Tibial nerve (tissue), 4 donors: ENCODE data around the gene TMEM232. TPM values are rescaled to one million over a fixed set of nuclear protein-coding genes. Genes with fewer than 3 reads are reported as not detected.
"Not testable (repeated sequence)": the region's sequence is repeated elsewhere in the genome, so short reads cannot be mapped to it uniquely, and the experiment has no call there.

Source experiments
- DNase-seq, 2 donors: peaks; one replicate each; pipeline ENCODE4 v3.0.0-alpha.2; 2019; ENCODE audit warnings: low spot score in 2 of 2
- H3K27ac ChIP-seq, 4 donors: fragments of 200-600 bp; sonication (generic) in 3 of 4; one replicate each; pipeline ENCODE4 v1.5.1; 2017 to 2019; ENCODE audit warnings: mild to moderate bottlenecking in 1 of 4
- H3K27me3 ChIP-seq, 2 donors: fragments of 200-600 bp; sonication (generic) in 1 of 2; one replicate each; pipeline versions ENCODE4 v1.5.1 to v1.6.0; 2017 to 2019
- H3K36me3 ChIP-seq, 3 donors: fragments of 200-600 bp; sonication (generic); one replicate each; pipeline ENCODE4 v1.5.1; 2018 to 2019
- H3K4me1 ChIP-seq, 4 donors: fragments of 200-600 bp; sonication (generic) in 3 of 4; one replicate each; pipeline ENCODE4 v1.5.1; 2017 to 2019
- H3K4me3 ChIP-seq, 4 donors: fragments of 200-600 bp; sonication (generic) in 3 of 4; one replicate each; pipeline ENCODE4 v1.5.1; 2017 to 2019; ENCODE audit warnings: mild to moderate bottlenecking in 1 of 4, moderate library complexity in 1 of 4
- H3K9me3 ChIP-seq, 4 donors: fragments of 200-600 bp; sonication (generic) in 3 of 4; one replicate each; pipeline ENCODE4 v1.5.1; 2017 to 2019
- EP300 ChIP-seq, 2 donors: sonication (generic); formaldehyde crosslinking; IDR thresholded peaks; one replicate each; pipeline ENCODE4 v1.6.1; 2017; ENCODE audit warnings: antibody characterized with exemption in 2 of 2, mild to moderate bottlenecking in 1 of 2
- POLR2A ChIP-seq, 2 donors: fragments of 450-650 bp; IDR thresholded peaks; one replicate each; pipeline ENCODE4 v1.6.1; 2017; ENCODE audit warnings: antibody characterized with exemption in 2 of 2, mild to moderate bottlenecking in 2 of 2, moderate library complexity in 2 of 2
- WGBS, 2 donors: methylation state at CpG; one replicate each; pipeline ENCODE4 v1.1.5; 2018; 5-methylcytosine and 5-hydroxymethylcytosine counted together
- total RNA-seq, 4 donors: library from RNA; depleted of rRNA; stranded (reverse); fragments of >200 nt; gene quantifications; one replicate each; pipeline ENCODE4 v1.1.0, GENCODE V29; 2016
- TF ChIP-seq, protein P1 (sequence below), 5 experiments: fragments of 200-600 bp in 3 of 5; fragments of 450-650 bp in 2 of 5; sonication (generic) in 3 of 5; IDR thresholded peaks; one replicate each; pipeline ENCODE4 v1.5.1; 2016 to 2019; ENCODE audit warnings: antibody characterized with exemption in 5 of 5, mild to moderate bottlenecking in 3 of 5, moderate library complexity in 2 of 5

TMEM232 gene
- total RNA-seq, 4 donors from 2014 or later = 1.7 to 14.4 (median 4.1) TPM

DNA sequence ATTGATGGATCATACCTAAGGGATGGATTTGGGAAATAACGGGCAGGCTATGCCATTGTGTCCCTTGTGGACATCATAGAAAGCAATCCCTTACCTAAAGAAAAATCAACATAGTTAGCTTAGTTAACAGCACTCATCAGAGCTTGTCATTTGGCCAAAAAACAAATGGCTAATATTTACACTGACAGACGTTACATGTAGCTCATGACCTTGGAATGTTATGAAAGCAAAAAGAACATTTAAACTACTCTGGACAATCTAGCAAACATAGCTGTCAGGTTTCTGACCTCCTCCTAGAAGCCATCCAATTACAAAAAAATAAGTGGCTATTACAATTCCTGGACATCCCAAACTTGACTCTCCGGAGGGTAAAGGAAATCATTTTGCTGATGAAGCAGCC, 23.8 kb downstream of the TMEM232 start:
- Histone ChIP-seq H3K4me3 (no peak overlapping the region), H3K27ac (peak overlapping the region in 3 of 4 donors; percentile 23 to 71 (median 49)), H3K36me3 (no peaks in the 10 kb centered on the region), H3K4me1 (peaks cover 0 to 11% (median 0%) of the 10 kb centered on the region in 4 donors), H3K27me3 (no peaks in the 10 kb centered on the region), H3K9me3 (no peaks in the 10 kb centered on the region)
- DNase-seq = no peak
- 33 to 35% methylated on average over 3 of the region's 3 CpGs for WGBS, 2 donors
- TF ChIP-seq EP300 (IDR thresholded peaks at IDR 0.05) (no peak), POLR2A (IDR thresholded peaks at IDR 0.05) (no peak)
- TF ChIP-seq, protein P1, sequence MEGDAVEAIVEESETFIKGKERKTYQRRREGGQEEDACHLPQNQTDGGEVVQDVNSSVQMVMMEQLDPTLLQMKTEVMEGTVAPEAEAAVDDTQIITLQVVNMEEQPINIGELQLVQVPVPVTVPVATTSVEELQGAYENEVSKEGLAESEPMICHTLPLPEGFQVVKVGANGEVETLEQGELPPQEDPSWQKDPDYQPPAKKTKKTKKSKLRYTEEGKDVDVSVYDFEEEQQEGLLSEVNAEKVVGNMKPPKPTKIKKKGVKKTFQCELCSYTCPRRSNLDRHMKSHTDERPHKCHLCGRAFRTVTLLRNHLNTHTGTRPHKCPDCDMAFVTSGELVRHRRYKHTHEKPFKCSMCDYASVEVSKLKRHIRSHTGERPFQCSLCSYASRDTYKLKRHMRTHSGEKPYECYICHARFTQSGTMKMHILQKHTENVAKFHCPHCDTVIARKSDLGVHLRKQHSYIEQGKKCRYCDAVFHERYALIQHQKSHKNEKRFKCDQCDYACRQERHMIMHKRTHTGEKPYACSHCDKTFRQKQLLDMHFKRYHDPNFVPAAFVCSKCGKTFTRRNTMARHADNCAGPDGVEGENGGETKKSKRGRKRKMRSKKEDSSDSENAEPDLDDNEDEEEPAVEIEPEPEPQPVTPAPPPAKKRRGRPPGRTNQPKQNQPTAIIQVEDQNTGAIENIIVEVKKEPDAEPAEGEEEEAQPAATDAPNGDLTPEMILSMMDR (IDR thresholded peaks at IDR 0.05) = no peak

DNA sequence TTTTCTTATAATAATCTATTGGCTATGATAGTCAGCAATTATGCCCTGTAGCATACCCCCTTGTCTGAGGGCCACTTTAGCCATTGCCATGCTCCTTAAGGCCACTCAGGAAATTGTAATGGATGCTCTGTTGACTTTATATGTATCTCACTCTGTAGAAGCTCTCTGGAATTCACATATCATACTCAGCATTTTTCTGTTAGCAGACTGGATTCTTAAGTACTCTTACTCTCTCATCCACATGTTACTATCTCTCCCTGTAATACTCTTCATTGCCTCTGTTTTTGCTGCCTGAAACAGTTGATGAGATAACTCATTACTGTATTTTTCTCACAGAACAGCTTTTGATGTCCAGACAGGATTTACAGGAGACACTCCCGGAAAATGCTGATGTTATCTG, 24.2 kb downstream of the TMEM232 start:
- peaks cover 0 to 11% (median 0%) of the 10 kb centered on the region in 4 donors for H3K4me1 ChIP-seq
- peak overlapping the region in 1 of 4 donors; percentile 71 for H3K27ac ChIP-seq
- H3K9me3 ChIP-seq = no peaks in the 10 kb centered on the region
- H3K36me3 ChIP-seq = no peaks in the 10 kb centered on the region
- DNase-seq = no peak
- no peaks in the 10 kb centered on the region for H3K27me3 ChIP-seq
- TF ChIP-seq POLR2A (IDR thresholded peaks at IDR 0.05) (no peak), EP300 (IDR thresholded peaks at IDR 0.05) (no peak)
- TF ChIP-seq, protein P1 (IDR thresholded peaks at IDR 0.05) = no peak
- 59 to 76% methylated on average over 1 of the region's 1 CpG for WGBS, 2 donors
- no peak overlapping the region for H3K4me3 ChIP-seq

DNA sequence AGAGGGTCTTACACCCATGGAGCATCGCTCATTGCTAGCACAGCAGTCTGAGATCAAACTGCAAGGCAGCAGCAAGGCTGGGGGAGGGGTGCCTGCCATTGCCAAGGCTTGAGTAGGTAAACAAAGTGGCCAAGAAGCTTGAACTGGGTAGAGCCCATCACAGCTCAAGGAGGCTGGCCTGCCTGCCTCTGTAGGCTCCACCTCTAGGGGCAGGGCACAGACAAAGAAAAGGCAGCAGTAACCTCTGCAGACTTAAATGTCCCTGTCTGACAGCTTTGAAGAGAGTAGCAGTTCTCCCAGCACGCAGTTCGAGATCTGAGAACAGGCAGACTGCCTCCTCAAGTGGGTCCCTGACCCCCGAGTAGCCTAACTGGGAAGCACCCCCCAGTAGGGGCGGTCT, 33.8 kb downstream of the TMEM232 start:
- not testable (repeated sequence) for H3K27me3 ChIP-seq, H3K9me3 ChIP-seq, DNase-seq, H3K27ac ChIP-seq, H3K4me1 ChIP-seq, H3K4me3 ChIP-seq, H3K36me3 ChIP-seq
- 79 to 92% methylated on average over 3 to 5 of the region's 5 CpGs for WGBS, 2 donors

DNA sequence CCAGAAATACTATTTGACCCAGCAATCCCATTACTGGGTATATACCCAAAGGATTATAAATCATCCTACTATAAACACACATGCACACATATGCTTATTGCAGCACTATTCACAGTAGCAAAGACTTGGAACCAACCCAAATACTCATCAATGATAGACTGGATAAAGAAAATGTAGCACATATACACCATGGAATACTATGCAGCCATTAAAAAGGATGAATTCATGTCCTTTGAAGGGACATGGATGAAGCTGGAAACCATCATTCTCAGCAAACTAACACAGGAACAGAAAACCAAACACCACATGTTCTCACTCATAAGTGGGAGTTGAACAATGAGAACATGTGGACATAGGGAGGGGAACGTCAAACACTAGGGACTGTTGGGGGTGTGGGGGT, 35.9 kb downstream of the TMEM232 start:
- H3K27ac ChIP-seq, DNase-seq, H3K4me1 ChIP-seq, H3K9me3 ChIP-seq, H3K4me3 ChIP-seq, H3K27me3 ChIP-seq, H3K36me3 ChIP-seq: not testable (repeated sequence)
- 91% methylated on average over 1 of the region's 1 CpG for WGBS, 2 donors

DNA sequence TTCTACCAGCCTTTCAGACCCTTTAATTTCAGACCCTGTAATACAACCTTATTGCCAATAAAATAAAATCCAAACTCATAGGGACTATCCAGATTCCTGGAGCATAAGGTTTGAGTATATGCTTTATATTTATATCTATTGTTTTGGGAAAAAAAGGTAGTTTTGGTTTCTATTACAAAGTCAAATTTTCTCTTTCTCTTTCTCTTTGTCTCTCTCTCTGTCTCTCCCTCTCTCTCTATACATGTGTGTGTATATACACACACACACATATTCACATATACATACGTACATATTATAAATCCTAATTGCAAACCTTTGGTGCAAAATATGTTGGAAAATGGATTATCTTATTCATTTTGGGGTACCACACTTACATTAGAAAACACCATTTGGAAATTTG, 39.0 kb downstream of the TMEM232 start:
- no peaks in the 10 kb centered on the region for H3K36me3 ChIP-seq
- 89% methylated on average over 1 of the region's 1 CpG for WGBS, 2 donors
- no peaks in the 10 kb centered on the region for H3K4me1 ChIP-seq
- H3K9me3 ChIP-seq = peaks cover 0 to 3% (median 0%) of the 10 kb centered on the region in 4 donors
- H3K4me3 ChIP-seq = no peak overlapping the region
- DNase-seq = no peak
- TF ChIP-seq EP300 (IDR thresholded peaks at IDR 0.05) = no peak
- TF ChIP-seq, protein P1 (IDR thresholded peaks at IDR 0.05) = no peak
- no peak for TF ChIP-seq POLR2A (IDR thresholded peaks at IDR 0.05)
- no peak overlapping the region for H3K27ac ChIP-seq
- H3K27me3 ChIP-seq = no peaks in the 10 kb centered on the region

DNA sequence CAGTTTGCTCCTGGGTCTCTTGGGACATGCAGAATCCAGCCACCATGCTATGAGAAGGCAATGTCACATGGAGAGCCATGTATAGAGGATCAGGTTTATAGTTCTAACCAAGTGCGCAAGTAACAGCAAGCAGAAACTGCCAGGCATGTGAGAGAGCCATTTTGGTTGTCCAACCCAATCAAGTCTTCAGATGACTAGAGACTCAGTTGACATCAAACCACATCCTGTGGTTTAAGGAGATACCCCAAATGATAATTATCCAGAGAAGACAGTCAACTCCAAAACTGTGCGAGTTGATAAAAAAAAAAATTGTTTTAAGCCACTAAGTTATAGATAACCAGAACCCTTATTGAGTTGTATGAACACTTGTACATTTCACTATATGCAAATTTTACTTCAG, 40.2 kb downstream of the TMEM232 start:
- no peaks in the 10 kb centered on the region for H3K4me1 ChIP-seq
- H3K9me3 ChIP-seq = peaks cover 0 to 3% (median 0%) of the 10 kb centered on the region in 4 donors
- 93 to 96% methylated on average over 2 of the region's 2 CpGs for WGBS, 2 donors
- H3K27me3 ChIP-seq = no peaks in the 10 kb centered on the region
- H3K4me3 ChIP-seq = no peak overlapping the region
- H3K27ac ChIP-seq = no peak overlapping the region
- DNase-seq = no peak
- no peaks in the 10 kb centered on the region for H3K36me3 ChIP-seq
- TF ChIP-seq EP300 (IDR thresholded peaks at IDR 0.05) (no peak), POLR2A (IDR thresholded peaks at IDR 0.05) (no peak)
- TF ChIP-seq, protein P1 (IDR thresholded peaks at IDR 0.05) = no peak
